GM18505 (cell line): Measurements from ENCODE around the gene GEMIN8.

ENCODE experiments used
- ATAC-seq: cut with Tn5 transposase; IDR thresholded peaks from one replicate; pipeline ENCODE4 v1.9.1; 2021; ENCODE audit not compliant: unreplicated experiment
- POLR2A ChIP-seq: IDR thresholded peaks from 4 replicates; pipeline ENCODE4 v1.6.1; 2011; ENCODE audit warnings: borderline replicate concordance; ENCODE audit not compliant: insufficient read depth, insufficient read length; ENCODE audit errors: extremely low read depth

Gene GEMIN8

GRCh38 chrX:14003876-14004425 lies 25.7 kb downstream of the GEMIN8 start:
- no peak for ATAC-seq
- TF ChIP-seq POLR2A = no peak

- TF ChIP-seq POLR2A = no peak
- no peak for ATAC-seq
Observed at GRCh38 chrX:14003028-14003427, 26.7 kb downstream of the GEMIN8 start.

DNA sequence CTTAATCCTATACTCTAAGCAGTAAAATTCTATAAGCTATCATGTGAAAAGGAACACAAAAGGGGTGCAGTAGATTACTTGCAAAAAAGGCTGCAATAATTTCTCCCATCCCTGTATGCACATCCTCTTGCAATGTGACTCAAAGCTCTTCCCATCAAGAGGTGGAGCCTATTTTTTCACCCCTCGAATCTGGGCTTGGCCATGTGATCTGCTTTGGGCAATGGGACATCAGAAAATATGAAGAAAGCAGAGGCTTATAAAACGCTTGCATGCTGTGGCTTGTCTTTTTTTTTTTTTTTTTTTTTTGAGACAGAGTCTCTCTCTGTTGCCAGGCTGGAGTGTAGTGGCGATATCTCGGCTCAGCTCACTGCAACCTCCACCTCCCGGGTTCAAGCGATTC lies 33.0 kb downstream of the GEMIN8 start:
- no peak for TF ChIP-seq POLR2A
- no peak for ATAC-seq

GRCh38 chrX:13994536-13995080 lies 35.1 kb downstream of the GEMIN8 start:
- TF ChIP-seq POLR2A = no peak
- no peak for ATAC-seq

- ATAC-seq = no peak
- TF ChIP-seq POLR2A = no peak
Observed at GRCh38 chrX:13994104-13994503, 35.6 kb downstream of the GEMIN8 start.

DNA sequence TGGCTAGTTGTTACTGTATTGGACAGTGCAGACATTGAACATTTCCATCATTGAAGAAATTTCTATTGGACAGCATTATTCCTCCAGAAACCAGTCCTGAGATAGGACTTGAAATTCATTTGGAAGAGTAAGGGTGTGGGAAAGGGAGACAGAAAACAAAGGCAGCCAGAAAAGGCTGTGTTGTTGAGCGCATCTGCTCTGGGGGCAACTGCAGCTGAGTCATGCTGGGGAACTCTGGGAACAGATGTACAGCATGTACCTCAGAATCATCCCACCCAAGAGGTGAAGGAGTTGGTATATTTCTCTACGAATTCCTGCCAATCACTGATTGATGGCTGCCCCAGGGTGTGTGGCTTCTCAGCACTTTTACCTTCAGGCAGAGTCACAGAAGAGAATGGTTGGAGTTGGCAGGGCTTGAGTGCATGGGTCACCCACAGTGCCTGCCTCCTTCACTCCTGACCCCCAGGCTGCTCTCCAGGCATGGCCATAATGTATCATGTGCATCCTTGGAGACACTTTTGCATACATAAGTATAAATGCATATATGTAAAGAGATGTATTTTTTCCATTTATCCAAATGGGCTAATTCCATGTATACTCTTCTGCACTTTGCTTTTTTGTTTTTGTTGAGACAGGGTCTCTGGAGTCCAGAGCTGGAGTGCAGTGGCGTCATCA lies 39.4 kb downstream of the GEMIN8 start:
- no peak for TF ChIP-seq POLR2A
- no peak for ATAC-seq

DNA sequence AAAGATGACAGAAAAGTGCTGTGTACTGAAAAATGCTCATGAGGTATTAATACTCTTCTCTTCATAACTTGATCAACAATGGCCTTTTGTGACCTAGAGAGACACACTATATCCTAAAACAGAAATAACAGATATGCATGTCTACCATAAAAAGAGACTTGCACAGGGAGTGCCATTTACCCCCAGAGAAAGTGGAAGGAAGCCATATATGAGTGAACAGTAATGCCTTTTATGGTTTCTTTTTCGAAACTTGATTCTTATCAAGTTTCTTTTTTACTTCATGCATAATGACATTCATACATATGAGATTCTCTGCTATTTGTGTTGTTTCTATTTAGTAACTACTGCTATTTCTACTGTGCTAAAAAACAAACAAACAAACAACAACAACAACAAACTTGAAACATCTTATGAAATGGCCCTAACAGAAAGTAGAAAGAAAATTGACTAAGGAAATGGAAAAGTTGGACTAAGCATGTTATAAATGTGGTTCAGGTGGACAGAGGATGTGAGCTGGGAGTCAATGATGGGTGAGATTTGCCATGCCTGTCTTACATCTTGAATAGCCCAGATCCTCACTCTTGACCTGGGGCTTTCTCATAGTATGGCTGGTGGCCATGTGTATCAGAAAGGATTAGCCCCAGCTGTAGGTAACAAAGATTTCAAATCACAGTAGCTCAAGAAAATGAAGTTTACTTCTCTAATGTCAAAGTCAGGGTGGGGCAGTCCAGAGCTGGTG lies 43.8 kb downstream of the GEMIN8 start:
- TF ChIP-seq POLR2A = no peak
- ATAC-seq = no peak

GRCh38 chrX:13983734-13984133 lies 46.0 kb downstream of the GEMIN8 start:
- TF ChIP-seq POLR2A = no peak
- ATAC-seq = no peak

GRCh38 chrX:13968198-13968597 lies 61.5 kb downstream of the GEMIN8 start:
- no peak for ATAC-seq
- TF ChIP-seq POLR2A = no peak

DNA sequence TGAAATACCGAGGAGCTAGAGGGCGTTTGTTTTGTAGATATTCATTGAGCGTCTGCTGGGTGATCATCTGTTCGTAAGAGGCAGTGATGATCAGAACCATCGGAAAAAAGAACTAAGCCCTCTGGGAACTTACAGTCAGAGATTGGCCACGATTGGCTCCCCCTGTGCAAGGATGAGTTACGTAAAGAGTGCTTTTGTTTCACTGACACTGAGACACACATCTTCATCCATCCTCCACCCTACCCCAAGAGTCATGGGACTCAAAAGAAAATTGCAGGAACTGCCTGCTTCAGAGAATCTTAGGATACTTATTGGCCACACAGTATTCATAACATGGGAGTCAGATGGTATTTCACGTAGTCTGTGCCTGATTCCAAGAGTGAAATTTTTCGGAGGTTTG lies 62.1 kb downstream of the GEMIN8 start:
- ATAC-seq = no peak

GRCh38 chrX:13966793-13967125 lies 62.9 kb downstream of the GEMIN8 start:
- TF ChIP-seq POLR2A = no peak
- no peak for ATAC-seq

More for the DNA sequence above, 62.1 kb downstream of the GEMIN8 start:
- TF ChIP-seq POLR2A = no peak

DNA sequence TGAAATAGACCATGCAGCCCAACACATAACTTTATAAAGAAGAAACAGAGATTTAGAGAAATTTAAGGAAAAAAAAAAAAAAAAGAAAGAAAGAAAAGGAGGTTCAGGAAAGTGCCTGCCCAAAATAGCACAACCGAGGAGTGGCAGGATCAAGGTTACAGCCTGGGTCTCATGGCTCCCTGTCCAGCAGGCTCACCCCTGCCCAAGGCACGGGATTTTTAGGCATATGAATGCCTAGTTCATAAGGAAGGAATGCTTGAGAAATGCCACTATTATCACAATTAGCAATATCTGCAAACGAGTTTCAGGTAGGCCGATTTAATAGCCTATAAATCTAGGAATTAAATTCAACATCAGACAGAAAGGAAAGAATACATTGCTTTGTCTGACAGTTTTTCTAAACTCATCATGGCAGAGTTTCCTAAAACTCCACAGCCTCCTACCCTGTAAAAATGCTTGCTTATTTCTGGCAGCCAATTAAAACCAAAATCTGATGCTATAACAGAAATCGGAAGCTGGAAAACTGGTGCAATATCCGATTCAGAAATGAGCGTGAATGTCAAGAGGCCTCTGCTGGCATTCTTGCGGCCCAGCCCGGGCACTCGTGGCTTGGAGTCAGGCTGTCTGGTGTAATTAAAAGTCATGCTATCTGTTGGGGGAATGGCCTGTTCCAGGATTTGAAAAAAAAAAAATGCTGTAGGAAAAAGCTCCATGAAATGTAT lies 63.5 kb downstream of the GEMIN8 start:
- no peak for TF ChIP-seq POLR2A
- ATAC-seq = no peak

DNA sequence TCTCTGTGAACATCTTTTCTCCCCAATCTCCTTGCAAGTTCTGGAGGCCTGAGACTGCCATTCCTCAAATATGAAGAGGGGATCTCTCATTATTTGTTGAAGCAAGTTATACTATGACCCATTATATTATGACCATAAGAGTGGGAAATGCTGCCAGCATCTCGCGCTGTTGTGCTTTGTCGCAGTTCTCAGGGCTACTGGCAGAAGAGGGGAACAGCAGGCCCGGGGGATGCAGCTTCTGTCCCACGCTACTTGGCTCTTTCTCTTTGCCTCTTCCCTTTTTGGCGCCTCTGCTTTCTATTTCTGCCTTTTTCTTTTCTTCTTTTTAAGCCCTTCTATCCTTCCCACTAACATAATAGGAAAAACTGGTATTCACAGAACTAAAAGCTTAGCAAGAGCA lies 64.2 kb downstream of the GEMIN8 start:
- no peak for ATAC-seq
- no peak for TF ChIP-seq POLR2A
